ENCODE measurements around the gene ATP5PD.
"Not testable (repeated sequence)": the region's sequence is repeated elsewhere in the genome, so short reads cannot be mapped to it uniquely, and the experiment has no call there.

The ATP5PD gene

GRCh38 chr17:75077072-75077495 is 30.3 kb upstream of the ATP5PD start:
- no peak for DNase-seq

GRCh38 chr17:75075597-75076336 is 29.0 kb upstream of the ATP5PD start:
- DNase-seq, result no peak

- no peak for DNase-seq
These were observed 27.8 kb upstream of the ATP5PD start for GRCh38 chr17:75074532-75074931.

GRCh38 chr17:75073618-75074047 is 26.9 kb upstream of the ATP5PD start:
- DNase-seq, result no peak

- not testable (repeated sequence) for DNase-seq
These were observed 26.1 kb upstream of the ATP5PD start for GRCh38 chr17:75072909-75073308.

GRCh38 chr17:75071478-75072271 is 24.9 kb upstream of the ATP5PD start:
- not testable (repeated sequence) for DNase-seq

GRCh38 chr17:75069783-75070182 is 23.0 kb upstream of the ATP5PD start:
- DNase-seq, result peak; percentile 52 to 71

- no peak for DNase-seq
These were observed 22.0 kb upstream of the ATP5PD start for GRCh38 chr17:75068750-75069149.

GRCh38 chr17:75067856-75068255 is 21.1 kb upstream of the ATP5PD start:
- peak; percentile 28 to 41 for DNase-seq

- no peak for DNase-seq
These were observed 18.9 kb upstream of the ATP5PD start for GRCh38 chr17:75065562-75066151.

GRCh38 chr17:75064867-75065561 is 18.2 kb upstream of the ATP5PD start:
- no peak for DNase-seq

GRCh38 chr17:75064460-75064859 is 17.7 kb upstream of the ATP5PD start:
- no peak for DNase-seq

- no peak for DNase-seq
These were observed 17.3 kb upstream of the ATP5PD start for GRCh38 chr17:75064040-75064439.

- no peak for DNase-seq
These were observed 16.9 kb upstream of the ATP5PD start for GRCh38 chr17:75063626-75064025.

GRCh38 chr17:75063201-75063600 is 16.4 kb upstream of the ATP5PD start:
- DNase-seq, result no peak

- no peak for DNase-seq
These were observed 14.8 kb upstream of the ATP5PD start for GRCh38 chr17:75061618-75062017.

GRCh38 chr17:75061055-75061438 is 14.3 kb upstream of the ATP5PD start:
- no peak for DNase-seq

- no peak for DNase-seq
These were observed 13.8 kb upstream of the ATP5PD start for GRCh38 chr17:75060434-75061054.

GRCh38 chr17:75059369-75060345 is 12.9 kb upstream of the ATP5PD start:
- DNase-seq, result peak; percentile 19 to 36

GRCh38 chr17:75051941-75052340 is 5.2 kb upstream of the ATP5PD start:
- no peak for DNase-seq

GRCh38 chr17:75049706-75050105 is 2.9 kb upstream of the ATP5PD start:
- DNase-seq, result no peak

Data from AML-193 (cell line).